ENCODE measurements around the gene AP1B1. TPM values are rescaled to one million over a fixed set of nuclear protein-coding genes. Genes with fewer than 3 reads are reported as not detected.

The AP1B1 gene
- total RNA-seq (10 to 100 TPM; 37.1 to 97.9 TPM), polyA plus RNA-seq (10 to 100 TPM; 32.7 to 62.9 TPM)
- long read RNA-seq, donor 1, full-length matches to known transcripts, result 4 of 10 reads
- long read RNA-seq, donor 1, partial matches to known transcripts, result 6 of 10 reads
- long read RNA-seq, donor 1, other reads (novel, unspliced or antisense), result 0 of 10 reads
- long read RNA-seq, donor 2, partial matches to known transcripts, result 8 of 8 reads
- long read RNA-seq, donor 2, other reads (novel, unspliced or antisense), result 0 of 8 reads
- long read RNA-seq, donor 3, result 0 reads
- long read RNA-seq, donor 4, result 0 reads
- long read RNA-seq, donor 5, full-length matches to known transcripts, result 3 of 11 reads
- long read RNA-seq, donor 5, partial matches to known transcripts, result 8 of 11 reads
- long read RNA-seq, donor 5, other reads (novel, unspliced or antisense), result 0 of 11 reads

- ATAC-seq (ENCODE audit: insufficient read depth, low FRiP score) (peak; percentile 98), DNase-seq (peak; percentile 92 to 94 (median 93))
- WGBS, 2 donors, result 0 to 1% methylated on average over 58 to 68 of the region's 68 CpGs
- Histone ChIP-seq H3K4me1 (ENCODE audit: control insufficient read depth in 5 of 5, insufficient read depth in 5 of 5, low read length in 5 of 5) (peaks cover 0 to 17% (median 6%) of the 10 kb centered on the region in 5 donors), H3K27me3 (ENCODE audit: control insufficient read depth in 3 of 3, insufficient read depth in 3 of 3, low read length in 2 of 3) (no peaks in the 10 kb centered on the region), H3K27ac (ENCODE audit: low read depth in 1 of 2, low read length in 1 of 2) (peak within 1 kb of the TSS; percentile 83 to 92), H3K36me3 (ENCODE audit: control insufficient read depth in 4 of 4, insufficient read depth in 4 of 4, low read length in 4 of 4) (peaks cover 0 to 3% (median 1%) of the 10 kb centered on the region in 4 donors), H3K9ac (ENCODE audit: insufficient read depth in 1 of 2, low read length in 2 of 2) (peak within 1 kb of the TSS; percentile 54 to 55), H3K4me3 (peak within 1 kb of the TSS; percentile 88), H3K9me3 (ENCODE audit: control insufficient read depth in 4 of 4, insufficient read depth in 3 of 4, low read length in 3 of 4) (no peaks in the 10 kb centered on the region)
- TF ChIP-seq, protein P1, sequence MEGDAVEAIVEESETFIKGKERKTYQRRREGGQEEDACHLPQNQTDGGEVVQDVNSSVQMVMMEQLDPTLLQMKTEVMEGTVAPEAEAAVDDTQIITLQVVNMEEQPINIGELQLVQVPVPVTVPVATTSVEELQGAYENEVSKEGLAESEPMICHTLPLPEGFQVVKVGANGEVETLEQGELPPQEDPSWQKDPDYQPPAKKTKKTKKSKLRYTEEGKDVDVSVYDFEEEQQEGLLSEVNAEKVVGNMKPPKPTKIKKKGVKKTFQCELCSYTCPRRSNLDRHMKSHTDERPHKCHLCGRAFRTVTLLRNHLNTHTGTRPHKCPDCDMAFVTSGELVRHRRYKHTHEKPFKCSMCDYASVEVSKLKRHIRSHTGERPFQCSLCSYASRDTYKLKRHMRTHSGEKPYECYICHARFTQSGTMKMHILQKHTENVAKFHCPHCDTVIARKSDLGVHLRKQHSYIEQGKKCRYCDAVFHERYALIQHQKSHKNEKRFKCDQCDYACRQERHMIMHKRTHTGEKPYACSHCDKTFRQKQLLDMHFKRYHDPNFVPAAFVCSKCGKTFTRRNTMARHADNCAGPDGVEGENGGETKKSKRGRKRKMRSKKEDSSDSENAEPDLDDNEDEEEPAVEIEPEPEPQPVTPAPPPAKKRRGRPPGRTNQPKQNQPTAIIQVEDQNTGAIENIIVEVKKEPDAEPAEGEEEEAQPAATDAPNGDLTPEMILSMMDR (IDR thresholded peaks at IDR 0.05; ENCODE audit: control extremely low read depth, extremely low read depth), result no peak
Measured at GRCh38 chr22:29387921-29388758, at the start of gene AP1B1. Gene AP1B1 (minus strand): TSS chr22:29388570. CDS start chr22:29367243, 21,327 bp downstream.

- DNase-seq, result no peak
- H3K4me3 ChIP-seq, result no peak overlapping the region
- ATAC-seq (ENCODE audit: insufficient read depth, low FRiP score), result no peak
- H3K36me3 ChIP-seq (ENCODE audit: control insufficient read depth in 4 of 4, insufficient read depth in 4 of 4, low read length in 4 of 4), result no peaks in the 10 kb centered on the region
- H3K9me3 ChIP-seq (ENCODE audit: control insufficient read depth in 4 of 4, insufficient read depth in 3 of 4, low read length in 3 of 4), result no peaks in the 10 kb centered on the region
- H3K4me1 ChIP-seq (ENCODE audit: control insufficient read depth in 5 of 5, insufficient read depth in 5 of 5, low read length in 5 of 5), result peaks cover 0 to 2% (median 0%) of the 10 kb centered on the region in 5 donors
- peaks cover 0 to 12% (median 0%) of the 10 kb centered on the region in 3 donors for H3K27me3 ChIP-seq (ENCODE audit: control insufficient read depth in 3 of 3, insufficient read depth in 3 of 3, low read length in 2 of 3)
- no peak overlapping the region for H3K9ac ChIP-seq (ENCODE audit: insufficient read depth in 1 of 2, low read length in 2 of 2)
- WGBS, 2 donors, result 73 to 84% methylated on average over 5 of the region's 5 CpGs
- TF ChIP-seq, protein P1 (IDR thresholded peaks at IDR 0.05; ENCODE audit: control extremely low read depth, extremely low read depth), result no peak
- H3K27ac ChIP-seq (ENCODE audit: low read depth in 1 of 2, low read length in 1 of 2), result no peak overlapping the region
Measured at GRCh38 chr22:29435236-29436136, 47.1 kb upstream of the AP1B1 start.

GRCh38 chr22:29434288-29434687 is 45.9 kb upstream of the AP1B1 start:
- TF ChIP-seq, protein P1 (IDR thresholded peaks at IDR 0.05; ENCODE audit: control extremely low read depth, extremely low read depth), result no peak
- H3K36me3 ChIP-seq (ENCODE audit: control insufficient read depth in 4 of 4, insufficient read depth in 4 of 4, low read length in 4 of 4), result no peaks in the 10 kb centered on the region
- H3K4me3 ChIP-seq, result no peak overlapping the region
- H3K9me3 ChIP-seq (ENCODE audit: control insufficient read depth in 4 of 4, insufficient read depth in 3 of 4, low read length in 3 of 4), result no peaks in the 10 kb centered on the region
- H3K27ac ChIP-seq (ENCODE audit: low read depth in 1 of 2, low read length in 1 of 2), result no peak overlapping the region
- peaks cover 0 to 2% (median 0%) of the 10 kb centered on the region in 5 donors for H3K4me1 ChIP-seq (ENCODE audit: control insufficient read depth in 5 of 5, insufficient read depth in 5 of 5, low read length in 5 of 5)
- ATAC-seq (ENCODE audit: insufficient read depth, low FRiP score), result no peak
- 90 to 93% methylated on average over 7 of the region's 7 CpGs for WGBS, 2 donors
- DNase-seq, result no peak
- no peak overlapping the region for H3K9ac ChIP-seq (ENCODE audit: insufficient read depth in 1 of 2, low read length in 2 of 2)
- H3K27me3 ChIP-seq (ENCODE audit: control insufficient read depth in 3 of 3, insufficient read depth in 3 of 3, low read length in 2 of 3), result peaks cover 0 to 12% (median 0%) of the 10 kb centered on the region in 3 donors
